Nephron (organoid): ENCODE measurements around the gene CD248.
"Not testable (repeated sequence)": the region's sequence is repeated elsewhere in the genome, so short reads cannot be mapped to it uniquely, and the experiment has no call there.

Source experiments
- H3K27ac Mint-ChIP-seq, 3 experiments: 2 replicates each; pipeline ENCODE4 v1.8.0; 2020; ENCODE audit warnings: mixed read lengths in 3 of 3, mild to moderate bottlenecking in 2 of 3, moderate library complexity in 1 of 3
- H3K27me3 Mint-ChIP-seq: 2 replicates; pipeline ENCODE4 v1.8.0; 2021; ENCODE audit warnings: low read depth, mild to moderate bottlenecking, moderate library complexity, mixed read lengths
- H3K36me3 Mint-ChIP-seq: 2 replicates; pipeline ENCODE4 v1.8.0; 2020; ENCODE audit warnings: low read depth, mixed read lengths
- H3K4me1 Mint-ChIP-seq: 2 replicates; pipeline ENCODE4 v1.8.0; 2020; ENCODE audit warnings: mixed read lengths
- H3K4me3 Mint-ChIP-seq, 3 experiments: 2 replicates each; pipeline ENCODE4 v1.8.0; 2020; ENCODE audit warnings: mild to moderate bottlenecking in 3 of 3, mixed read lengths in 3 of 3, moderate library complexity in 2 of 3
- H3K9me3 Mint-ChIP-seq: 2 replicates; pipeline ENCODE4 v1.8.0; 2020; ENCODE audit warnings: mixed read lengths
- TF ChIP-seq, protein P1 (sequence below), 3 experiments: fragments of 200-600 bp; sonication (generic); IDR thresholded peaks; one replicate each; pipeline ENCODE4 v1.5.0; 2021; ENCODE audit warnings: antibody characterized with exemption in 3 of 3; ENCODE audit not compliant: unreplicated experiment in 3 of 3

The CD248 gene

DNA sequence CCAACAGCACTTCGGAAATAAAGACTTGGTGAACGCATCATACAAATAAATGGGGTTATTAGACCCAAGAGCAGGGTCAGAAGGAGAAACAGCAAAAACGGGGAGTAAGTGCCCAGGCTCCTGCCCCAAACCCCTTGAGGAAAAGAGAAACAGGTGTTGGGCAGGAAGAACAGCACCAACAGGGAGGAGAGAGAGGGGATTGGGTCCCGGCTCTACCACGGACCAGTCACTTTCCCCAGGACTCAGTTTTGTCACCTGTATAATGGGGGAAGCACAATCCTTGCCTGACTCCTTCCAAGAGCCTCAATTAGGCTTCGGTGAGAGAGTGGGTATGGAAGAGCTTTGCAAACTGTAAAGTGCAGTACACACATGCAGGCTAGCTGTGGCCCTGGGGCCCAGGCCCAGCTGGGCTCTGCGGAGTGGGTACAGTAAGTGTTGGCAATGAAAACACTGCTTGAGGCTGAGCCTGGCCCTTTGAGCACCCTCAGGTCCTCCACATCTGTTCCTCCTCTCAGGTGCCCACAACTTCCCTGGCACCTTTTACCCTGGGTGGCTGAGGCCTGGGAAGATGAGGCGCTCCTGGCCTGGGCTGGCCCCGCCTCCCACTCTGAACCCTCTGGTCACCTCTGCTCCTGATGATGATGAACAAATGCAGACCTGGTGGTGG is 45.8 kb upstream of the CD248 start:
- H3K4me1 Mint-ChIP-seq = peaks cover 5% of the 10 kb centered on the region
- TF ChIP-seq, protein P1, sequence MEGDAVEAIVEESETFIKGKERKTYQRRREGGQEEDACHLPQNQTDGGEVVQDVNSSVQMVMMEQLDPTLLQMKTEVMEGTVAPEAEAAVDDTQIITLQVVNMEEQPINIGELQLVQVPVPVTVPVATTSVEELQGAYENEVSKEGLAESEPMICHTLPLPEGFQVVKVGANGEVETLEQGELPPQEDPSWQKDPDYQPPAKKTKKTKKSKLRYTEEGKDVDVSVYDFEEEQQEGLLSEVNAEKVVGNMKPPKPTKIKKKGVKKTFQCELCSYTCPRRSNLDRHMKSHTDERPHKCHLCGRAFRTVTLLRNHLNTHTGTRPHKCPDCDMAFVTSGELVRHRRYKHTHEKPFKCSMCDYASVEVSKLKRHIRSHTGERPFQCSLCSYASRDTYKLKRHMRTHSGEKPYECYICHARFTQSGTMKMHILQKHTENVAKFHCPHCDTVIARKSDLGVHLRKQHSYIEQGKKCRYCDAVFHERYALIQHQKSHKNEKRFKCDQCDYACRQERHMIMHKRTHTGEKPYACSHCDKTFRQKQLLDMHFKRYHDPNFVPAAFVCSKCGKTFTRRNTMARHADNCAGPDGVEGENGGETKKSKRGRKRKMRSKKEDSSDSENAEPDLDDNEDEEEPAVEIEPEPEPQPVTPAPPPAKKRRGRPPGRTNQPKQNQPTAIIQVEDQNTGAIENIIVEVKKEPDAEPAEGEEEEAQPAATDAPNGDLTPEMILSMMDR (IDR thresholded peaks at IDR 0.05; ENCODE audit: unreplicated experiment in 3 of 3) = no peak
- H3K4me3 Mint-ChIP-seq = no peak overlapping the region
- no peak overlapping the region for H3K27ac Mint-ChIP-seq
- no peaks in the 10 kb centered on the region for H3K9me3 Mint-ChIP-seq
- no peaks in the 10 kb centered on the region for H3K27me3 Mint-ChIP-seq
- H3K36me3 Mint-ChIP-seq = peaks cover 13% of the 10 kb centered on the region

DNA sequence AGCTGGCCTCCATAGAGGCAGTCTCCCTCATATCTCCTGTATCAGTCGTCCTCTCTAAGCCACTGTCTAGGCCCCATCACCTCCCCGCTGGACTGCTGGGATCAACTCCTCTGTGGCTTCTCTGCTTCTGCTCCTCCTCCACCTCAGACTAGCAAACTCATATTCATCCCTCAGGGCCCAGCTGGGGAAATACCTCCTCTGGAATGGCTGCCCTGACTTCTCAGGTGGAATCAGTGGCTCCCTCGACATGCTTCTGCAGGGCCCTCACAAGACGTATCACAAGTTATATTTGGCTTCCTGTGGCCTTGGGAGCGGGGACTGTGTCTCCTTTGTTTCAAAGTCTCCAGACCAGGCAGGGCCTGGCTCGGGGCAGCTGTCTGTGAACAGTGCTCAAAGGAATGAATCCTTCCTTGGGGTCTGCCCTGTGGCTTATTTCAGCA is 44.7 kb upstream of the CD248 start:
- TF ChIP-seq, protein P1 (IDR thresholded peaks at IDR 0.05; ENCODE audit: unreplicated experiment in 3 of 3) = no peak
- Mint-ChIP-seq H3K4me3 (no peak overlapping the region), H3K27ac (peak overlapping the region in 1 of 3 experiments; percentile 22), H3K27me3 (no peaks in the 10 kb centered on the region), H3K9me3 (no peaks in the 10 kb centered on the region), H3K36me3 (peaks cover 13% of the 10 kb centered on the region), H3K4me1 (peaks cover 5% of the 10 kb centered on the region)

DNA sequence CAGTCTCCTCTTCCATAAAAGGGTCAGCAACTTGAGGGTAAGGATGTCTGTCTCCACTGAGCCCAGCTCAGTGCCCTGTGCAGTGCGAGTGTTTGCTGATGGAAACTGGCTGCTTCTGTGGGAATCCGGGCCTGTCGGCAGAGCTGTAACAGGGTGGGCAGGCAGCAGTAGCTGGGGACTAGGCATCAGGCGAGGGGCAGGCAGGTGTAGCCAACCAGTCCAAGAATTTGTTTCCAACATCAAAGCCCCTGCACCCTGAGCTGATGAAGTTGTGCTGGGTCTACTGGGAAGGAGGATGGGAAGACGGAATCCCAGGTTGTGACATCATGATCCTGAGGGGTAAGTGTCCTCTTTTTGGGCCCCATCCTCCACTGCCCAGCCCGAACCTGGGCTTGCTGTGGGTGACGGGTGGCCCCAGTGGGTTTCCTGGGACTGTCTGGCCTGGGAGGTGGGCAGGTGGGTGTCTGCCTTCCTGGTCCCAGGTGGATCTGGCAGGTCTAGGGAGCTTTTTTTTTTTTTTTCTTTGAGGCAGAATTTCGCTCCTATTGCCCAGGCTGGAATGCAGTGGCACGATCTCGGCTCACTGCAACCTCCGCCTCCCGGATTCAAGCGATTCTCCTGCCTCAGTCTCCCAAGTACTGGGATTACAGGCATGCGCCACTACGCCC is 43.7 kb upstream of the CD248 start:
- no peaks in the 10 kb centered on the region for H3K27me3 Mint-ChIP-seq
- H3K36me3 Mint-ChIP-seq = peaks cover 19% of the 10 kb centered on the region
- no peaks in the 10 kb centered on the region for H3K9me3 Mint-ChIP-seq
- no peak overlapping the region for H3K4me3 Mint-ChIP-seq
- H3K27ac Mint-ChIP-seq = no peak overlapping the region
- H3K4me1 Mint-ChIP-seq = peaks cover 5% of the 10 kb centered on the region
- TF ChIP-seq, protein P1 (IDR thresholded peaks at IDR 0.05; ENCODE audit: unreplicated experiment in 3 of 3) = no peak

DNA sequence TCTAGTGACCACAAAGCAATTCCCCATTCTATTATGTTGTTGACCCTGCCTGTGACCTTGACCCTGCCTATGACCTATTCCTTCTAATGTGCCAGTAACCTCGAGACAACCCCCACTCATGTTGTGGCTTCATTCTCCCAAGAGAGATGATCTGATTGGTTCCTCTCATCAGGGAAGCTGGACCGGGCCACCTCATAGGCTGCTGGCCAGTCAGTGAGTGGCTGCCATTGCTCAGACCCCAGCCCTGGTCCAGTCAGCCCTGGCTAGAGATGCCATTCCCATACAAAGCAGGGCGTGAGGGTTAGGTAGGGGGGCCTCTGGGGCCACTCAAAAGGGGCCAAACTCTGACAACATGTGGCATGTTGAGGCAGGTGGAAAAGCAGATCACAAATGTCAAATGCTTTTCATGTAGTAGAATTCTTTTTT is 42.8 kb upstream of the CD248 start:
- H3K36me3 Mint-ChIP-seq = peaks cover 23% of the 10 kb centered on the region
- H3K27ac Mint-ChIP-seq = no peak overlapping the region
- H3K27me3 Mint-ChIP-seq = no peaks in the 10 kb centered on the region
- H3K4me3 Mint-ChIP-seq = no peak overlapping the region
- no peaks in the 10 kb centered on the region for H3K9me3 Mint-ChIP-seq
- TF ChIP-seq, protein P1 (IDR thresholded peaks at IDR 0.05; ENCODE audit: unreplicated experiment in 3 of 3) = no peak
- peaks cover 5% of the 10 kb centered on the region for H3K4me1 Mint-ChIP-seq

DNA sequence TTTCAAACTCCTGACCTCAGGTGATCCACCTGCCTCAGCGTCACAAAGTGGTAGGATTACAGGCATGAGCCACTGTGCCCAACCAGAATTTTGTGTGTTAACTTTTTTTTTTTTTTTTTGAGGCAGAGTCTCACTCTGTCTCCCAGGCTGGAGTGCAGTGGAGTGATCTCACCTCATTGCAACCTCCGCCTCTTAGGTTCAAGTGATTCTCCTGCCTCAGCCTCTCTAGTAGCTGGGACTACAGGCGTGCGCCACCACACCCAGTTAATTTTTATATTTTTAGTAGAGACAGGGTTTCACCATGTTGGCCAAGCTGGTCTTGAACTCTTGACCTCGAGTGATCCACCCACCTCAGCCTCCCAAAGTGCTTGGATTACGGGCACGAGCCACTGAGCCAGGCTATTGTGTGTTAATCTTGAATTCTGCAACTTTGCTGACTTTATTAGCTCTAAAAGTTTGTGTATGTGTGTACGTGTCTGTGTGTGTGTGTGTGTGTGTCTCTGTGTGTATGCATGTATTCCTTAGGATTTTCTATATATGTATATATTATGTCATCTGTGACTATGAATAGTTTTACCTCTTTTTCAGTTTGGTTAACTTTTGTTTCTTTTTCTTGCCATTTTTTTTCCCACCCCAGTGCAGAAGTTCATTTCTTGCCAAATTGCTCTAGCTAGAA is 33.9 kb upstream of the CD248 start:
- H3K27me3 Mint-ChIP-seq = not testable (repeated sequence)

DNA sequence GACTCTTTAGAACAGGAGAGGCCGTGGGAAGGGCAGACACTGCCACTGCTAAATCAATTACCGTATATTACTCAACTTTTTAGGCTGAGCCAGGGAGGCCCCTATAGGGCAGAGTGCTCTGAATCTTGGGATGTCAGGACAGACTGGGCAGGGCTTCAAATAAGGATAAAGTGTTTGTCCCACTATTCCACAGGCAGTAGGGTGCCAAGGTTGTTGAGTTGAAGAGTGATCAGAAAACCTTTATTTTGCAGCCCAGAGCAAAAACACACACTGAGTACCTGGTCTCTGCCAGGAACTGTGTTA is 32.2 kb upstream of the CD248 start:
- Mint-ChIP-seq H3K4me1 (peaks cover 25% of the 10 kb centered on the region), H3K9me3 (no peaks in the 10 kb centered on the region), H3K4me3 (peak overlapping the region; percentile 71 to 92 (median 85)), H3K36me3 (peaks cover 23% of the 10 kb centered on the region), H3K27ac (peak overlapping the region in 1 of 3 experiments; percentile 21), H3K27me3 (peaks cover 5% of the 10 kb centered on the region)
- TF ChIP-seq, protein P1 (IDR thresholded peaks at IDR 0.05; ENCODE audit: unreplicated experiment in 3 of 3) = no peak

More for the DNA sequence above, 33.9 kb upstream of the CD248 start:
- Mint-ChIP-seq H3K36me3 (peaks cover 32% of the 10 kb centered on the region), H3K4me3 (peak overlapping the region in 1 of 3 experiments; percentile 19)
- not testable (repeated sequence) for H3K9me3 Mint-ChIP-seq, H3K4me1 Mint-ChIP-seq, H3K27ac Mint-ChIP-seq
